ENCODE measurements around the gene PLAAT4. TPM values are rescaled to one million over a fixed set of nuclear protein-coding genes. Genes with fewer than 3 reads are reported as not detected.

The PLAAT4 gene
- total RNA-seq, 1 experiment from 2014 or later = 3.5 TPM

GRCh38 chr11:63523151-63523550, 13.5 kb upstream of the PLAAT4 start:
- Mint-ChIP-seq H3K4me3 (no peak overlapping the region), H3K27me3 (ENCODE audit: low read depth) (no peaks in the 10 kb centered on the region), H3K27ac (no peak overlapping the region), H3K9me3 (peaks cover 37 to 48% of the 10 kb centered on the region in 2 experiments), H3K4me1 (peaks cover 10 to 18% of the 10 kb centered on the region in 2 experiments), H3K36me3 (ENCODE audit: insufficient read depth in 1 of 3, low read depth in 3 of 3) (peaks cover 7 to 53% (median 42%) of the 10 kb centered on the region in 3 experiments; a peak in 6 of 7 replicates)
- H3K56ac ChIP-seq (ENCODE audit: insufficient read length, low read depth, low read length) = no peak overlapping the region
- H3K9ac ChIP-seq (ENCODE audit: extremely low read depth, insufficient read length, low read length) = no peak overlapping the region
- no peak overlapping the region for H2AFZ ChIP-seq (ENCODE audit: low read length)
- no peak overlapping the region for H3K4ac ChIP-seq (ENCODE audit: low read depth, low read length)
- no peaks in the 10 kb centered on the region for H4K20me1 ChIP-seq (ENCODE audit: control insufficient read depth, insufficient read depth, insufficient read length)
- H2BK20ac ChIP-seq (ENCODE audit: low read depth, low read length, poor library complexity, severe bottlenecking) = no peak overlapping the region
- no peak overlapping the region for H3K4me2 ChIP-seq (ENCODE audit: insufficient read depth, insufficient read length, low read length)
- WGBS (ENCODE audit: extremely low coverage, insufficient read length, low lambda C conversion rate) = no CpG with 5 or more reads among the region's 7 CpGs
- H3K79me1 ChIP-seq (ENCODE audit: insufficient read depth, low read depth, low read length, poor library complexity, severe bottlenecking) = no peaks in the 10 kb centered on the region
- H3T11ph ChIP-seq (ENCODE audit: low read length) = no peak overlapping the region
- H3K18ac ChIP-seq (ENCODE audit: insufficient read length, low read depth, low read length) = no peak overlapping the region
- no peak overlapping the region for H2BK5ac ChIP-seq (ENCODE audit: insufficient read length, low read length)
- H4K8ac ChIP-seq (replicated peaks; ENCODE audit: insufficient read length, low read depth, low read length) = no peak overlapping the region
- no peak for DNase-seq
- peaks cover 17% of the 10 kb centered on the region for H3K9me3 ChIP-seq (ENCODE audit: control insufficient read depth, low read depth, low read length)
- H3K79me2 ChIP-seq (ENCODE audit: insufficient read depth, low read length) = no peaks in the 10 kb centered on the region
- TF ChIP-seq, protein P1, sequence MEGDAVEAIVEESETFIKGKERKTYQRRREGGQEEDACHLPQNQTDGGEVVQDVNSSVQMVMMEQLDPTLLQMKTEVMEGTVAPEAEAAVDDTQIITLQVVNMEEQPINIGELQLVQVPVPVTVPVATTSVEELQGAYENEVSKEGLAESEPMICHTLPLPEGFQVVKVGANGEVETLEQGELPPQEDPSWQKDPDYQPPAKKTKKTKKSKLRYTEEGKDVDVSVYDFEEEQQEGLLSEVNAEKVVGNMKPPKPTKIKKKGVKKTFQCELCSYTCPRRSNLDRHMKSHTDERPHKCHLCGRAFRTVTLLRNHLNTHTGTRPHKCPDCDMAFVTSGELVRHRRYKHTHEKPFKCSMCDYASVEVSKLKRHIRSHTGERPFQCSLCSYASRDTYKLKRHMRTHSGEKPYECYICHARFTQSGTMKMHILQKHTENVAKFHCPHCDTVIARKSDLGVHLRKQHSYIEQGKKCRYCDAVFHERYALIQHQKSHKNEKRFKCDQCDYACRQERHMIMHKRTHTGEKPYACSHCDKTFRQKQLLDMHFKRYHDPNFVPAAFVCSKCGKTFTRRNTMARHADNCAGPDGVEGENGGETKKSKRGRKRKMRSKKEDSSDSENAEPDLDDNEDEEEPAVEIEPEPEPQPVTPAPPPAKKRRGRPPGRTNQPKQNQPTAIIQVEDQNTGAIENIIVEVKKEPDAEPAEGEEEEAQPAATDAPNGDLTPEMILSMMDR (conservative IDR thresholded peaks at IDR 0.05) = no peak
- H4K5ac ChIP-seq (ENCODE audit: insufficient read length, low read depth, low read length) = no peak overlapping the region
- H2BK120ac ChIP-seq (ENCODE audit: low read depth, low read length, poor library complexity, severe bottlenecking) = no peak overlapping the region
- no peak overlapping the region for H2BK12ac ChIP-seq (ENCODE audit: insufficient read length, low read depth, low read length)
- no peaks in the 10 kb centered on the region; the same call in 1 of the 2 replicates for H3K4me1 ChIP-seq (ENCODE audit: insufficient read depth, low read length)
- H3K27ac ChIP-seq (ENCODE audit: insufficient read length, low read depth, low read length) = no peak overlapping the region
- H3K14ac ChIP-seq (ENCODE audit: insufficient read depth, low read length) = no peak overlapping the region
- H3K23me2 ChIP-seq (ENCODE audit: insufficient read length, low read depth, low read length, poor library complexity, severe bottlenecking) = no peaks in the 10 kb centered on the region
- H3K27me3 ChIP-seq (ENCODE audit: insufficient read depth, low read length) = no peaks in the 10 kb centered on the region
- no peak overlapping the region for H3K23ac ChIP-seq (ENCODE audit: insufficient read length, low read depth, low read length)
- no peak overlapping the region for H4K91ac ChIP-seq (ENCODE audit: insufficient read length, low read depth, low read length)
- no peak overlapping the region for H2BK15ac ChIP-seq (ENCODE audit: low read depth, low read length)
- H2AK5ac ChIP-seq (ENCODE audit: insufficient read length, low read length) = no peak overlapping the region

Measured in H9 (cell line).